ENCODE results near the gene CD8A. TPM values are rescaled to one million over a fixed set of nuclear protein-coding genes. Genes with fewer than 3 reads are reported as not detected.

The CD8A gene
- 1.6 TPM for total RNA-seq

GRCh38 chr2:86790676-86791572, at the start of gene CD8A:
Gene CD8A, minus strand, starts transcription at chr2:86790913. Its CDS starts 88 bp downstream, at chr2:86790825.

Other genes with a start within 250 kb of the CD8A start
- 53.1 TPM for gene CHMP3, start 227.5 kb downstream of the CD8A start, total RNA-seq
- 45.9 TPM for gene RNF103, start 167.0 kb downstream of the CD8A start, total RNA-seq
- 58.8 TPM for gene RMND5A, start 70.6 kb downstream of the CD8A start, total RNA-seq
- 1.8 TPM for gene CD8B, start 71.0 kb upstream of the CD8A start, total RNA-seq
- 1.4 TPM for gene RGPD1, start 151.2 kb upstream of the CD8A start, total RNA-seq
- gene PLGLB1, start 230.9 kb upstream of the CD8A start, total RNA-seq, result 7.4 TPM

All from diencephalon (tissue), 1 donor.